HG02623 (cell line): ENCODE data around the gene DENND1A.
"Not testable (repeated sequence)": the region's sequence is repeated elsewhere in the genome, so short reads cannot be mapped to it uniquely, and the experiment has no call there.

ENCODE experiments used
- ATAC-seq: cut with Tn5 transposase; IDR thresholded peaks from one replicate; pipeline ENCODE4 v1.9.1; 2021; ENCODE audit warnings: moderate library complexity; ENCODE audit not compliant: unreplicated experiment

DENND1A gene

GRCh38 chr9:123947326-123947725, 17.4 kb upstream of the DENND1A start:
- no peak for ATAC-seq

GRCh38 chr9:123946101-123946821, 16.3 kb upstream of the DENND1A start:
- no peak for ATAC-seq

GRCh38 chr9:123945532-123945931, 15.6 kb upstream of the DENND1A start:
- no peak for ATAC-seq

- ATAC-seq: not testable (repeated sequence)
These were observed 14.5 kb upstream of the DENND1A start for GRCh38 chr9:123944464-123944863.

GRCh38 chr9:123943671-123944070, 13.7 kb upstream of the DENND1A start:
- ATAC-seq: no peak

- ATAC-seq: no peak
These were observed 12.6 kb upstream of the DENND1A start for GRCh38 chr9:123942542-123942941.

- ATAC-seq: no peak
These were observed 11.7 kb upstream of the DENND1A start for GRCh38 chr9:123941524-123942070.

- no peak for ATAC-seq
These were observed 11.0 kb upstream of the DENND1A start for GRCh38 chr9:123940721-123941523.

GRCh38 chr9:123938401-123938800, 8.5 kb upstream of the DENND1A start:
- ATAC-seq: no peak

- not testable (repeated sequence) for ATAC-seq
These were observed 6.6 kb upstream of the DENND1A start for GRCh38 chr9:123936575-123936974.

GRCh38 chr9:123933440-123934212, 3.7 kb upstream of the DENND1A start:
- no peak for ATAC-seq

- peak; percentile 12 for ATAC-seq
These were observed 603 bp downstream of the DENND1A start for GRCh38 chr9:123929177-123929869.

GRCh38 chr9:123928533-123929176, 1.3 kb downstream of the DENND1A start:
- ATAC-seq: no peak

- ATAC-seq: no peak
These were observed 2.0 kb downstream of the DENND1A start for GRCh38 chr9:123927625-123928532.

GRCh38 chr9:123926941-123927340, 3.0 kb downstream of the DENND1A start:
- no peak for ATAC-seq

GRCh38 chr9:123925819-123926218, 4.1 kb downstream of the DENND1A start:
- ATAC-seq: no peak

- ATAC-seq: no peak
These were observed 4.8 kb downstream of the DENND1A start for GRCh38 chr9:123925161-123925560.

- no peak for ATAC-seq
These were observed 5.2 kb downstream of the DENND1A start for GRCh38 chr9:123924727-123925126.

GRCh38 chr9:123923884-123924283, 6.0 kb downstream of the DENND1A start:
- no peak for ATAC-seq
